ENCODE measurements around the gene FBXO4. TPM values are rescaled to one million over a fixed set of nuclear protein-coding genes. Genes with fewer than 3 reads are reported as not detected.

The FBXO4 gene
- total RNA-seq, 1 experiment from 2014 or later, result 9.0 TPM

DNA sequence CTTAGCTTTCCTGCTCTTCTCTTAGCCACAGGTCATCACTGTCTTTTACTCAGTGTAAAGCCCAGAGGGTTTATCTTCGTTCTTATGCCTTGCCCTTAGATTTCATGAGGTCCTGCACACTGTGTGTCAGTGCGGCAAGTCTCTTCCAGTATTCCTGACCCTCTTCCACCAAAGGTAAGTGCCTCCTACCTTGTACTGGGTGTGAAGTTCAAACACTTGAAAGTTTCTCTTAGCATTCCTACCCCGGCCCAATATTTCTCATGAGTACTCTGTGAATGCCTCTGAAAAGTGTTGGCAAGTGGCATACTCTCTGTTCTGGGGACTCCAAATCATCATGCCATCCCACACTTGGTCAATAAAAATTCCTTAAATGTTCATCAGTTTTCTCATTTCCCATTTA, 37.4 kb downstream of the FBXO4 start:
- ChIA-PET RAD21 (ENCODE audit: low non-redundant PET in 1 of 2, low total read pairs in 2 of 2, uncharacterized antibody in 2 of 2, unreplicated experiment in 2 of 2) (no interaction called here), CTCF (no interaction called here), POLR2A (no interaction called here)
- H3K9me2 ChIP-seq (ENCODE audit: insufficient read depth), result no peaks in the 10 kb centered on the region
- no TSS peak for BruUV-seq (replicated peaks)
- H2AFZ ChIP-seq (ENCODE audit: low read depth, low read length, poor library complexity, severe bottlenecking), result no peak overlapping the region
- no peaks in the 10 kb centered on the region for H3K36me3 ChIP-seq (ENCODE audit: control insufficient read depth in 1 of 2, insufficient read depth in 2 of 2, low read length in 2 of 2)
- ATAC-seq (no peak), DNase-seq (ENCODE audit: low read depth, low spot score) (no peak)
- no peaks in the 10 kb centered on the region for H4K20me1 ChIP-seq (ENCODE audit: insufficient read depth)
- no peaks in the 10 kb centered on the region for H3K79me2 ChIP-seq (ENCODE audit: insufficient read depth, low read length)
- no peak overlapping the region for H3K4me3 ChIP-seq (replicated peaks in 1 of 2; ENCODE audit: low read depth in 1 of 2, low read length in 2 of 2)
- H3K9ac ChIP-seq (ENCODE audit: low read length), result no peak overlapping the region
- TF ChIP-seq CBX3 (IDR thresholded peaks at IDR 0.05; ENCODE audit: low read depth), result no peak
- TF ChIP-seq, protein P1, sequence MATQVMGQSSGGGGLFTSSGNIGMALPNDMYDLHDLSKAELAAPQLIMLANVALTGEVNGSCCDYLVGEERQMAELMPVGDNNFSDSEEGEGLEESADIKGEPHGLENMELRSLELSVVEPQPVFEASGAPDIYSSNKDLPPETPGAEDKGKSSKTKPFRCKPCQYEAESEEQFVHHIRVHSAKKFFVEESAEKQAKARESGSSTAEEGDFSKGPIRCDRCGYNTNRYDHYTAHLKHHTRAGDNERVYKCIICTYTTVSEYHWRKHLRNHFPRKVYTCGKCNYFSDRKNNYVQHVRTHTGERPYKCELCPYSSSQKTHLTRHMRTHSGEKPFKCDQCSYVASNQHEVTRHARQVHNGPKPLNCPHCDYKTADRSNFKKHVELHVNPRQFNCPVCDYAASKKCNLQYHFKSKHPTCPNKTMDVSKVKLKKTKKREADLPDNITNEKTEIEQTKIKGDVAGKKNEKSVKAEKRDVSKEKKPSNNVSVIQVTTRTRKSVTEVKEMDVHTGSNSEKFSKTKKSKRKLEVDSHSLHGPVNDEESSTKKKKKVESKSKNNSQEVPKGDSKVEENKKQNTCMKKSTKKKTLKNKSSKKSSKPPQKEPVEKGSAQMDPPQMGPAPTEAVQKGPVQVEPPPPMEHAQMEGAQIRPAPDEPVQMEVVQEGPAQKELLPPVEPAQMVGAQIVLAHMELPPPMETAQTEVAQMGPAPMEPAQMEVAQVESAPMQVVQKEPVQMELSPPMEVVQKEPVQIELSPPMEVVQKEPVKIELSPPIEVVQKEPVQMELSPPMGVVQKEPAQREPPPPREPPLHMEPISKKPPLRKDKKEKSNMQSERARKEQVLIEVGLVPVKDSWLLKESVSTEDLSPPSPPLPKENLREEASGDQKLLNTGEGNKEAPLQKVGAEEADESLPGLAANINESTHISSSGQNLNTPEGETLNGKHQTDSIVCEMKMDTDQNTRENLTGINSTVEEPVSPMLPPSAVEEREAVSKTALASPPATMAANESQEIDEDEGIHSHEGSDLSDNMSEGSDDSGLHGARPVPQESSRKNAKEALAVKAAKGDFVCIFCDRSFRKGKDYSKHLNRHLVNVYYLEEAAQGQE (IDR thresholded peaks at IDR 0.05; ENCODE audit: low read depth), result no peak
- TF ChIP-seq, protein P2, sequence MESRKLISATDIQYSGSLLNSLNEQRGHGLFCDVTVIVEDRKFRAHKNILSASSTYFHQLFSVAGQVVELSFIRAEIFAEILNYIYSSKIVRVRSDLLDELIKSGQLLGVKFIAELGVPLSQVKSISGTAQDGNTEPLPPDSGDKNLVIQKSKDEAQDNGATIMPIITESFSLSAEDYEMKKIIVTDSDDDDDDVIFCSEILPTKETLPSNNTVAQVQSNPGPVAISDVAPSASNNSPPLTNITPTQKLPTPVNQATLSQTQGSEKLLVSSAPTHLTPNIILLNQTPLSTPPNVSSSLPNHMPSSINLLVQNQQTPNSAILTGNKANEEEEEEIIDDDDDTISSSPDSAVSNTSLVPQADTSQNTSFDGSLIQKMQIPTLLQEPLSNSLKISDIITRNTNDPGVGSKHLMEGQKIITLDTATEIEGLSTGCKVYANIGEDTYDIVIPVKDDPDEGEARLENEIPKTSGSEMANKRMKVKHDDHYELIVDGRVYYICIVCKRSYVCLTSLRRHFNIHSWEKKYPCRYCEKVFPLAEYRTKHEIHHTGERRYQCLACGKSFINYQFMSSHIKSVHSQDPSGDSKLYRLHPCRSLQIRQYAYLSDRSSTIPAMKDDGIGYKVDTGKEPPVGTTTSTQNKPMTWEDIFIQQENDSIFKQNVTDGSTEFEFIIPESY (IDR thresholded peaks at IDR 0.05; ENCODE audit: extremely low read depth, insufficient replicate concordance, low read length), result no peak
- TF ChIP-seq TCF7L2 (IDR thresholded peaks at IDR 0.05; ENCODE audit: borderline replicate concordance, extremely low read depth, insufficient read depth, insufficient read length), result no peak
- TF ChIP-seq CEBPB (IDR thresholded peaks at IDR 0.05; ENCODE audit: low read depth), result no peak
- TF ChIP-seq RAD21 (IDR thresholded peaks at IDR 0.05; ENCODE audit: low read depth), result no peak
- no peak for TF ChIP-seq ELF1 (IDR thresholded peaks at IDR 0.05; ENCODE audit: borderline replicate concordance, low read depth)
- TF ChIP-seq YY1 (IDR thresholded peaks at IDR 0.05; ENCODE audit: extremely low read depth, insufficient replicate concordance, low read depth, low read length), result no peak
- TF ChIP-seq SP1 (IDR thresholded peaks at IDR 0.05; ENCODE audit: low read depth), result no peak
- TF ChIP-seq ZFX (IDR thresholded peaks at IDR 0.05), result no peak
- TF ChIP-seq, protein P3, sequence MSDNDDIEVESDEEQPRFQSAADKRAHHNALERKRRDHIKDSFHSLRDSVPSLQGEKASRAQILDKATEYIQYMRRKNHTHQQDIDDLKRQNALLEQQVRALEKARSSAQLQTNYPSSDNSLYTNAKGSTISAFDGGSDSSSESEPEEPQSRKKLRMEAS (IDR thresholded peaks at IDR 0.05), result no peak
- no peak for TF ChIP-seq ZNF274 (IDR thresholded peaks at IDR 0.05; ENCODE audit: low read depth, low read length)
- no peak for TF ChIP-seq POLR2A (IDR thresholded peaks at IDR 0.05; ENCODE audit: borderline replicate concordance, extremely low read depth, insufficient read depth, insufficient read length)
- no peak for TF ChIP-seq SIN3A (IDR thresholded peaks at IDR 0.05; ENCODE audit: low read depth)
- no peak for TF ChIP-seq POLR2AphosphoS5 (IDR thresholded peaks at IDR 0.05; ENCODE audit: low read depth, low read length)
- no peak for TF ChIP-seq SRF (IDR thresholded peaks at IDR 0.05; ENCODE audit: low read depth)
- TF ChIP-seq, protein P4, sequence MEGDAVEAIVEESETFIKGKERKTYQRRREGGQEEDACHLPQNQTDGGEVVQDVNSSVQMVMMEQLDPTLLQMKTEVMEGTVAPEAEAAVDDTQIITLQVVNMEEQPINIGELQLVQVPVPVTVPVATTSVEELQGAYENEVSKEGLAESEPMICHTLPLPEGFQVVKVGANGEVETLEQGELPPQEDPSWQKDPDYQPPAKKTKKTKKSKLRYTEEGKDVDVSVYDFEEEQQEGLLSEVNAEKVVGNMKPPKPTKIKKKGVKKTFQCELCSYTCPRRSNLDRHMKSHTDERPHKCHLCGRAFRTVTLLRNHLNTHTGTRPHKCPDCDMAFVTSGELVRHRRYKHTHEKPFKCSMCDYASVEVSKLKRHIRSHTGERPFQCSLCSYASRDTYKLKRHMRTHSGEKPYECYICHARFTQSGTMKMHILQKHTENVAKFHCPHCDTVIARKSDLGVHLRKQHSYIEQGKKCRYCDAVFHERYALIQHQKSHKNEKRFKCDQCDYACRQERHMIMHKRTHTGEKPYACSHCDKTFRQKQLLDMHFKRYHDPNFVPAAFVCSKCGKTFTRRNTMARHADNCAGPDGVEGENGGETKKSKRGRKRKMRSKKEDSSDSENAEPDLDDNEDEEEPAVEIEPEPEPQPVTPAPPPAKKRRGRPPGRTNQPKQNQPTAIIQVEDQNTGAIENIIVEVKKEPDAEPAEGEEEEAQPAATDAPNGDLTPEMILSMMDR (IDR thresholded peaks at IDR 0.05 in 2 of 3, conservative IDR thresholded peaks at IDR 0.05 in 1 of 3; ENCODE audit: borderline replicate concordance in 1 of 3, insufficient read depth in 1 of 3, low read depth in 2 of 3, low read length in 2 of 3), result no peak
- TF ChIP-seq, protein P5, sequence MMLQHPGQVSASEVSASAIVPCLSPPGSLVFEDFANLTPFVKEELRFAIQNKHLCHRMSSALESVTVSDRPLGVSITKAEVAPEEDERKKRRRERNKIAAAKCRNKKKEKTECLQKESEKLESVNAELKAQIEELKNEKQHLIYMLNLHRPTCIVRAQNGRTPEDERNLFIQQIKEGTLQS (IDR thresholded peaks at IDR 0.05), result no peak
- no peak for TF ChIP-seq EZH2 (IDR thresholded peaks at IDR 0.05)
- H3K4me1 ChIP-seq (ENCODE audit: control insufficient read depth in 1 of 2, insufficient read depth in 2 of 2, low read length in 2 of 2), result no peaks in the 10 kb centered on the region
- H3K9me3 ChIP-seq (ENCODE audit: control insufficient read depth in 1 of 2, insufficient read depth in 1 of 2, low read depth in 1 of 2, low read length in 2 of 2), result no peaks in the 10 kb centered on the region; a peak in 1 of 4 replicates
- H3K4me2 ChIP-seq (ENCODE audit: low read length), result no peak overlapping the region
- intact Hi-C loops (cut with micrococcal nuclease), result no loop called here
- no peaks in the 10 kb centered on the region for H3K27me3 ChIP-seq (ENCODE audit: insufficient read depth, low read length)
- H3K27ac ChIP-seq (ENCODE audit: low read depth, low read length), result no peak overlapping the region
